Measurements from ENCODE around the gene PRKAG2. TPM values are rescaled to one million over a fixed set of nuclear protein-coding genes. Genes with fewer than 3 reads are reported as not detected.

PRKAG2 gene
- total RNA-seq, 1 donor, result 42.7 TPM

DNA sequence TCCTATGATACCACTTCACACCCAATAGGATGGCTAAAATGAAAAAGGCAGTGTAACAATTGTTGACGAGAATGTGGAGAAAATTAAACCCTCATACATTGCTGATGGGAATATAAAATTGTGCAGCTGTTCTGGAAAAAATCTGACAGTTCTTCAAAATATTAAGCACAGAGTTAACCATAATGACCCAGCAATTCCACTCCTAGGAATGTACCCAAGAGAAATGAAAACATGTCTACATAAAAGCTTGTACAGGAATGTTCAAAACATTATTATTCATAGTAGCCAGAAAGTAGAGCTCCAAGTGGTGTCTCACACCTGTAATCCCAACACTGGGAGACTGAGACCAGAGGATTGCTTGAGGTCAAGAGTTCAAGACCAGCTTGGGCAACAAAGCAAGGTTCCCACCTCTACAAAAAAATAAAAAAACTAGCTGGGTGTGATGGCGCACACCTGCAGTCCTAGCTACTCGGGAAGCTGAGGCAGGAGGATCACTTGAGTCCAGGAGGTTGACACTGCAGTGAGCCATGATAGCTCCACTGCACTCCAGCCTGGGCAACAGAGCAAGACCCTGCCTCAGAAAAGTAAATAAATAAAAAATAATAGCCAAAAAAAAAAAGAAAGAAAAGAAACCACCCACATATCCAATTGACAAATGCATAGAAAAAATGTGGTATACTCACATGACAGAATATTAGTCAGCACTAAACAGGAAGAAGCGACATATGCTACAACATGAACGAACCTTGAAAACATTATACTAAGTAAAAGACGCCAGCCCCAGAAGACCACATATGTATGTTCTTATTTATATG lies 362.2 kb downstream of the PRKAG2 start:
- Histone ChIP-seq H3K4me3 (ENCODE audit: low read length) (no peak overlapping the region), H3K4me1 (ENCODE audit: insufficient read depth, low read length) (peaks cover 72% of the 10 kb centered on the region), H3K27me3 (ENCODE audit: insufficient read depth, low read length) (no peaks in the 10 kb centered on the region), H3K9me3 (ENCODE audit: low read depth, low read length) (no peaks in the 10 kb centered on the region)

DNA sequence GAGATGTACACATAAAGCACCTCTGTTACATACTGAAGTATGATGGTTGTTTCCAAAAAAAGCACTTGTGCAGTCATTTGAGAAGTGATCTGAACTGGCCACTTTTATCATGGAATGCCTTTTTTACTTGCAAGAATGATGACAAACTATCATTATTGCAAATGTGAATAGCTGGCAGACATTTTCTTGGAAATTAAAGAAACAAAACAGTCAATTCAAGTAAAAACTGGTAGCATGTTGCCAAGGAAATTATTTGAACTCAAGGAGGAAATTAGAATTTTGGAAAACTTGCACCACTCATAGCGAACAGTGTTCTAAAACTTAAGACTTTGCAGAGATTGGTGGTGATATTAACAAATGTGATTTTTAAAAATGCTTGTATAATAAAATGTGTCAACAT lies 363.8 kb downstream of the PRKAG2 start:
- Histone ChIP-seq H3K4me1 (ENCODE audit: insufficient read depth, low read length) (peaks cover 74% of the 10 kb centered on the region), H3K27me3 (ENCODE audit: insufficient read depth, low read length) (no peaks in the 10 kb centered on the region), H3K4me3 (ENCODE audit: low read length) (no peak overlapping the region), H3K9me3 (ENCODE audit: low read depth, low read length) (no peaks in the 10 kb centered on the region)

DNA sequence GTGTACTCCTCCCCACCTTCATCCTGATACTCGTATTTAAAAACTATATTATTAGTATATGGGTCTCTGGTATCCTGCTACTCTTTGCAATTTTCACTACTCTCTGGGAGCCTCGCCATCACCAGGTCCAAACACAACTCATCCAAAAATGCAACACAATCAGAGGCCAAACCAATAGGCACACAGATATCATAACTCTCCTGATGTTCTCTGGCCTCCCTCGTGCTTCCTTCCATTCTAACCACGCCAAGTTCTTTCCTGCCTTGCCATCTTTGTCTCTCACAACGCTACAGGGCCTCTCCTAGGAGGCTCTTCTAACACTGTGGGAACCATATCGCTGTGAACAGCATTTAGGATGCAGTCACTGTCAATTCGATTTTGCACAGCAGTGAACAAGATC lies 364.6 kb downstream of the PRKAG2 start:
- no peaks in the 10 kb centered on the region for H3K9me3 ChIP-seq (ENCODE audit: low read depth, low read length)
- H3K27me3 ChIP-seq (ENCODE audit: insufficient read depth, low read length), result no peaks in the 10 kb centered on the region
- peaks cover 69% of the 10 kb centered on the region for H3K4me1 ChIP-seq (ENCODE audit: insufficient read depth, low read length)
- no peak overlapping the region for H3K4me3 ChIP-seq (ENCODE audit: low read length)

DNA sequence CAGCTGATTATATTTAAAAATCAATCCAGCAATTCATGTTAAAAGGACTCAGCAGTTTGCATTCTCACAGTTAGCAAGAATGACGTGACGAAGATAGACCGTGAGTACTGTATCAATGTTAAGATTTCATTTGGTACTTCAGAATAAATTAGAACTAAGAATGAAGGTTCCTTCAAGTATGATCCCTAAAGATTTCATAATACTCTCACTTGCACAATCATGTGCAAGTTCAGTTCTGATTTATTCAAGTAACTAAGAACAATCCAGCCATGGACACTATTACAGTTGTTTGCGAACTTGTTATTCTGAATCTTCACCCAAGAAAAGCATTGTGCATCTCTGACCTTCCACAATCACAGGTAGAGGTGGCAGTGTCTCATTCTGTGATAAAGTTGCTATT lies 365.0 kb downstream of the PRKAG2 start:
- Histone ChIP-seq H3K4me1 (ENCODE audit: insufficient read depth, low read length) (peaks cover 66% of the 10 kb centered on the region), H3K4me3 (ENCODE audit: low read length) (no peak overlapping the region), H3K27me3 (ENCODE audit: insufficient read depth, low read length) (no peaks in the 10 kb centered on the region), H3K9me3 (ENCODE audit: low read depth, low read length) (no peaks in the 10 kb centered on the region)

DNA sequence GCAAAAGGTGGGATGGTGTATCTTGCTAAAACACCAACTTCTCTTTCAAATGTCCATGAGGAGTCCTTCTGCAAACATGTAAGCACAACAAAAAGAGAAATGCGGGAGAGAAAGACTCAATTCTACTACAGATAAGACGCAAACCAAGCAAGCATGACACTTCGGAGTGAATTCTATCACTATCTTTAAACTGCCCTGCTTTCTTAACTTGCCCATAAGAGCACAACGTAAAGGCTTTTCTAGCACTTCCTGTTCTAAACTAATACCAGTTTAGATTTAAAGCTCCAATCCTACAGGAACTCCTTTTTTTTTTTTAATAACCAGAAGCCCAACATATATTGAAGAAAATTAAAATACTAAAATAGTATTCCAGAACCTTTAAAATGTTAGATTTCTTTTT lies 365.6 kb downstream of the PRKAG2 start:
- Histone ChIP-seq H3K9me3 (ENCODE audit: low read depth, low read length) (no peaks in the 10 kb centered on the region), H3K4me1 (ENCODE audit: insufficient read depth, low read length) (peaks cover 64% of the 10 kb centered on the region), H3K27me3 (ENCODE audit: insufficient read depth, low read length) (no peaks in the 10 kb centered on the region), H3K4me3 (ENCODE audit: low read length) (no peak overlapping the region)

DNA sequence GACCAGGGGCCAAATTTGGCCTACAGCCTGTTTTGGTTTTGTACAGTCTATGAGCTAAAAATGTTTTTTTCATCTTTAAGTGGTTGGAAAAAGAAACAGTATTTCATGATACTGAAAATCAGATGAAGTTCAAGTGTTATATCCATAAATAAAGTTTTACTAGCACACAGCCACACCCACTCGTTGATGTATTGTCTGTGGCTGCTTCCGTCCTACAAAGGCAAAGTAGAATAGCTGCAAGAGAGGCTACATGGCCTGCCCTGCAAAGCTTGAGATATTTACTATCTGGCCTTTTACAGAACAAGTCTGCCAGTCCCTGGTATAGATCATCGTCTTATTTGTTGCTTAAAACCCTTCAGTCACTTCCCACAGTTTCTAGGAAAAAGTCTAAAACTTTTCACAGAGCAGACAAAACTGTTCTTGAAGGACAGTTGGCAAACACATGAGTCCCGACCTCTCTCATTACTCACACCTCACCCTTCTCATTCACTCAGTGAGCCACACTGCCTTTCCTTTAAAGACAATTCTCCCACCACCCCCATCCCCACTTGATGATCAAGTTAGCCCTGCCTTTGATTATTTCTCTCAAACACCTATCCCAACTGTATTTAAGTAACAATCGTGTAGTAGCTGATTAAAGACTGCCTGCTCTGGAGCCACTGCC lies 367.1 kb downstream of the PRKAG2 start:
- H3K27me3 ChIP-seq (ENCODE audit: insufficient read depth, low read length), result no peaks in the 10 kb centered on the region
- no peak overlapping the region for H3K4me3 ChIP-seq (ENCODE audit: low read length)
- H3K9me3 ChIP-seq (ENCODE audit: low read depth, low read length), result no peaks in the 10 kb centered on the region
- peaks cover 49% of the 10 kb centered on the region for H3K4me1 ChIP-seq (ENCODE audit: insufficient read depth, low read length)

DNA sequence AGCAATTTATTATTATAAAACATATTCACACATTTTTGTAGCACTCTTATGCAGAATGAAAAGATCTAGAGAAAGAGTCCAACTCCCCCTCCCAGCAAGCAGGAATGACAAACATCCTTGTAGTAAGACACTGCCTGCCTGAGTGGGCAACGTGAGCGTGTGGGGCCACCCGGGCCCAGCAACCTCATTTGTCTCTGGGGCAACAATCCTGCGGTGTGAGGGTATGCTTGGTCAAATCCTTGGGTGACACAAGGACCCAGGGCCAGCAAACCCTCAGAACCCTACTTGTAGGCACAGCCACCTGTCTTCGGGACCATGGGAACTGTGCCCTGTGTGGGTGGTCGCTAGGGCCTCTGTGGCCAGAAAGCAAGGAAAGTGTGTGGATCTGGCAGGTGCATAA lies 367.9 kb downstream of the PRKAG2 start:
- Histone ChIP-seq H3K4me1 (ENCODE audit: insufficient read depth, low read length) (peaks cover 50% of the 10 kb centered on the region), H3K9me3 (ENCODE audit: low read depth, low read length) (no peaks in the 10 kb centered on the region), H3K4me3 (ENCODE audit: low read length) (no peak overlapping the region), H3K27me3 (ENCODE audit: insufficient read depth, low read length) (no peaks in the 10 kb centered on the region)

DNA sequence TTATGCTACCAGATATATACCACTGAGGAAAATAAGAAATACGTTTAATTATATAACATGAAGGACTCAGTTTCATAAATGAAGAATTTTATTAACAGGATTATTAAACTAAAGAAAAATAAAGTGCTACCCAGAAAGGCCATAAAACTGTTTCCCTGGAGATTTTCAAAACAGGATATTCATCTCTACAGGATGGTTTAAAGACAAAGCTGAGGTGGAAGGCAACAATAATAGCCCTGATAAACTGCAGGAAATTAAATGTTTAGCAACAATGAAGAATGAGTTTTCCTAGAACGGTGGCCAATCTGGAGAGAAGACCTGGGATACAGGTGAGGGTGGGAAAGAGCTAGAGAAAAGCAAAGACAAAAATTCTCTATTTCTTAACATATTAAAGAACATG lies 369.1 kb downstream of the PRKAG2 start:
- H3K4me1 ChIP-seq (ENCODE audit: insufficient read depth, low read length), result peaks cover 57% of the 10 kb centered on the region
- H3K27me3 ChIP-seq (ENCODE audit: insufficient read depth, low read length), result no peaks in the 10 kb centered on the region
- H3K9me3 ChIP-seq (ENCODE audit: low read depth, low read length), result no peaks in the 10 kb centered on the region
- no peak overlapping the region for H3K4me3 ChIP-seq (ENCODE audit: low read length)

DNA sequence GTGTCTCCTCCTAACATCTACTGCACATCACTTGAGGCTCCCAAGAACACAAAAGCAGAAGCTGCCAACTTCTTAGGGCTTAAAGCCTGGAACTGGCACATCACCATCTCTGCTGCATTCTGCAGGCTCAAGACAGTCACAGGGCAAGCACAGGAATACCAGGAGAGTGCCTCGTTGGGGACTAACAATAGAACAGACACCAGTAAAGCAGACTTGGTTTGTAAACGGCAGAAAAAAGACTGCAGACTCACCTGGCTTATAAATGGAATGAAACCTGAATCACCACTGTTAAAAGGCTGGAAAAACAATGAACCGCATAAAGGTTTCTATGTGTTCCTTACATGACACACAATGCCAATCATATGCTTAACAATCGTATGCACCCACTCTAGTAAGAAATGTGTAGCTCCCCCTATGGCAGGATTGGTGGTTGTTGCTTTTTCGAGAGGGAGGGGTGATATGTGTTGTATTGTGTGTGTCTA lies 370.0 kb downstream of the PRKAG2 start:
- no peaks in the 10 kb centered on the region for H3K27me3 ChIP-seq (ENCODE audit: insufficient read depth, low read length)
- H3K4me1 ChIP-seq (ENCODE audit: insufficient read depth, low read length), result peaks cover 48% of the 10 kb centered on the region
- H3K4me3 ChIP-seq (ENCODE audit: low read length), result no peak overlapping the region
- H3K9me3 ChIP-seq (ENCODE audit: low read depth, low read length), result no peaks in the 10 kb centered on the region

Other genes with a start within 250 kb of the PRKAG2 start
- not detected for gene GALNTL5, start 79.3 kb upstream of the PRKAG2 start, total RNA-seq
- 30.9 TPM for gene GALNT11, start 148.6 kb upstream of the PRKAG2 start, total RNA-seq

All from mononuclear cell (primary cell).